H54 (cell line): Measurements from ENCODE around the gene BHLHE23.

Experiments
- DNase-seq: peaks from one replicate; pipeline ENCODE4 v3.0.0; 2011; ENCODE audit warnings: low spot score, mixed read lengths; ENCODE audit not compliant: insufficient read length
- FAIRE-seq: peaks from 3 replicates; lab custom pipeline; 2011; peaks lifted over from hg19 to GRCh38; lab: Jason Lieb, UNC
- POLR2A ChIP-seq: IDR thresholded peaks from 2 replicates; pipeline ENCODE4 v1.6.1; 2011; ENCODE audit warnings: low read depth, mild to moderate bottlenecking, low read length

BHLHE23 gene

GRCh38 chr20:63033794-63034709 lies 27.3 kb upstream of the BHLHE23 start:
- TF ChIP-seq POLR2A = no peak
- no peak for DNase-seq
- no peak for FAIRE-seq

GRCh38 chr20:63032861-63033793 lies 26.4 kb upstream of the BHLHE23 start:
- FAIRE-seq (no peak), DNase-seq (no peak)
- TF ChIP-seq POLR2A = no peak

- FAIRE-seq (no peak), DNase-seq (no peak)
- TF ChIP-seq POLR2A = no peak
Measured at GRCh38 chr20:63032026-63032800, 25.4 kb upstream of the BHLHE23 start.

GRCh38 chr20:63031251-63032014 lies 24.7 kb upstream of the BHLHE23 start:
- FAIRE-seq (no peak), DNase-seq (no peak)
- TF ChIP-seq POLR2A = no peak

- FAIRE-seq = no peak
- no peak for TF ChIP-seq POLR2A
- DNase-seq = no peak
Measured at GRCh38 chr20:63029358-63030121, 22.8 kb upstream of the BHLHE23 start.

GRCh38 chr20:63028461-63028921 lies 21.7 kb upstream of the BHLHE23 start:
- no peak for DNase-seq
- no peak for TF ChIP-seq POLR2A
- FAIRE-seq = no peak

- TF ChIP-seq POLR2A = no peak
- FAIRE-seq (no peak), DNase-seq (peak; percentile 64)
Measured at GRCh38 chr20:63027922-63028389, 21.2 kb upstream of the BHLHE23 start.

- no peak for DNase-seq
- FAIRE-seq = no peak
Measured at GRCh38 chr20:63027221-63027921, 20.6 kb upstream of the BHLHE23 start.

GRCh38 chr20:63026582-63027165 lies 19.9 kb upstream of the BHLHE23 start:
- DNase-seq (no peak), FAIRE-seq (no peak)
- no peak for TF ChIP-seq POLR2A

More at GRCh38 chr20:63027221-63027921, 20.6 kb upstream of the BHLHE23 start:
- TF ChIP-seq POLR2A = no peak

- no peak for TF ChIP-seq POLR2A
Measured at GRCh38 chr20:63025534-63026331, 19.0 kb upstream of the BHLHE23 start.

More at GRCh38 chr20:63025534-63026331, 19.0 kb upstream of the BHLHE23 start:
- no peak for DNase-seq
- no peak for FAIRE-seq
